Measurements from ENCODE around the gene SEMA5A.

SEMA5A gene

GRCh38 chr5:9062873-9063272, 483.0 kb downstream of the SEMA5A start:
- H3K9me3 ChIP-seq (ENCODE audit: control insufficient read depth, insufficient read depth, low read length): no peaks in the 10 kb centered on the region

GRCh38 chr5:9059920-9060691, 485.8 kb downstream of the SEMA5A start:
- Histone ChIP-seq H3K27me3 (ENCODE audit: control insufficient read depth, insufficient read depth, low read length) (no peaks in the 10 kb centered on the region), H3K4me1 (ENCODE audit: control insufficient read depth, insufficient read depth, low read length) (no peaks in the 10 kb centered on the region), H3K9ac (ENCODE audit: low read depth, low read length) (no peak overlapping the region), H3K27ac (ENCODE audit: low read depth, low read length) (no peak overlapping the region), H3K36me3 (ENCODE audit: control insufficient read depth, insufficient read depth, low read length) (no peaks in the 10 kb centered on the region), H3K4me3 (ENCODE audit: low read depth, low read length) (no peak overlapping the region), H3K9me3 (ENCODE audit: control insufficient read depth, insufficient read depth, low read length) (no peaks in the 10 kb centered on the region)

More at GRCh38 chr5:9062873-9063272, 483.0 kb downstream of the SEMA5A start:
- no peaks in the 10 kb centered on the region for H3K36me3 ChIP-seq (ENCODE audit: control insufficient read depth, insufficient read depth, low read length)
- no peak overlapping the region for H3K9ac ChIP-seq (ENCODE audit: low read depth, low read length)
- H3K27me3 ChIP-seq (ENCODE audit: control insufficient read depth, insufficient read depth, low read length): no peaks in the 10 kb centered on the region
- no peaks in the 10 kb centered on the region for H3K4me1 ChIP-seq (ENCODE audit: control insufficient read depth, insufficient read depth, low read length)
- no peak overlapping the region for H3K27ac ChIP-seq (ENCODE audit: low read depth, low read length)
- H3K4me3 ChIP-seq (ENCODE audit: low read depth, low read length): no peak overlapping the region

DNA sequence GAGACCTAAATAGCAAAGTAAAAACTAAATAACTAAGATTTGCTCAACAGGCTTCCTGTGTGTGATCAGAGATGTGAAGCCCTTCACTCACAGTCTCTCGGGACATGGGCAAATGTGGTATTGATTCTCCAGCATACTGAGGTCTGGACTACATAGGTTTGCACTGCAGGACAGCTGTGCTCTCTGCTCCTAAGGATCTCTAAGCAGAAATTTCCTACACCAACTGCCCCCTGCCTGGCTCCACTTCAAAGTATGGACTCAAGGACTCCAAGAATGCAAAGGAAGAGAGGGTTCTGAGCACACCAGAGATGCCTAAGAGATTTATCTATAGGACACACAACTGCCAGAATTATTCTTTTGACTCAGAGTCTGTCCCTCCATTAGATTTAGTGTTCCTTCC, 487.2 kb downstream of the SEMA5A start:
- Histone ChIP-seq H3K27me3 (ENCODE audit: control insufficient read depth, insufficient read depth, low read length) (no peaks in the 10 kb centered on the region), H3K9me3 (ENCODE audit: control insufficient read depth, insufficient read depth, low read length) (no peaks in the 10 kb centered on the region), H3K9ac (ENCODE audit: low read depth, low read length) (no peak overlapping the region), H3K27ac (ENCODE audit: low read depth, low read length) (no peak overlapping the region), H3K4me3 (ENCODE audit: low read depth, low read length) (no peak overlapping the region), H3K36me3 (ENCODE audit: control insufficient read depth, insufficient read depth, low read length) (no peaks in the 10 kb centered on the region), H3K4me1 (ENCODE audit: control insufficient read depth, insufficient read depth, low read length) (no peaks in the 10 kb centered on the region)

GRCh38 chr5:9058161-9058560, 487.7 kb downstream of the SEMA5A start:
- Histone ChIP-seq H3K9ac (ENCODE audit: low read depth, low read length) (no peak overlapping the region), H3K27me3 (ENCODE audit: control insufficient read depth, insufficient read depth, low read length) (no peaks in the 10 kb centered on the region), H3K27ac (ENCODE audit: low read depth, low read length) (no peak overlapping the region), H3K4me3 (ENCODE audit: low read depth, low read length) (no peak overlapping the region), H3K4me1 (ENCODE audit: control insufficient read depth, insufficient read depth, low read length) (no peaks in the 10 kb centered on the region), H3K9me3 (ENCODE audit: control insufficient read depth, insufficient read depth, low read length) (no peaks in the 10 kb centered on the region), H3K36me3 (ENCODE audit: control insufficient read depth, insufficient read depth, low read length) (no peaks in the 10 kb centered on the region)

DNA sequence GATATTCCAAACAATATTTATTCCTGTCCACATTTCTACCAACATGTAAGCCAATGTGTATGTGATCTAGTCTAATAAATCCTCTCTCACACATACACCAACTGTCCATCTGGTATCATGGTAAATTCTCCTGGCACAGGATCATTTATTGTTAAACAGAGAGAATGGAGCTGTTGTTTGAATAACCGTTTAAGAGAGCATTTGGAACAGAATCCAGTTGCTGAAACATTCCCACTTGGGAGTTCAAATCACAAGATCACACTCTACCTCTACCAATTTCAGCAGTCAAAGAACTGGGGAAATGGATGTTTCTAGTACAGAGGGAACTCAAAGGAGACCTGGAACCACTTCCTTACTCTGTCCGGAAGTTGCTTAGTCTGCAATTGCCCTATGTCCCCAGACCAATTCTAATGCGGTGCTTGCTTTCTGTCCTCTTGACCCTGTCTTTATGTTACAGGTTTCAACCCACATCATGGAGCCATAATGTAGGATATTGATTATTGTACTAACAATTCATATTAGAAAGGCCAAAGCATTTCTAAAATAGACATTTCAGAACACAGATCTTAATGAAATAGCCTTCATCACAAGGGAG, 488.4 kb downstream of the SEMA5A start:
- Histone ChIP-seq H3K36me3 (ENCODE audit: control insufficient read depth, insufficient read depth, low read length) (no peaks in the 10 kb centered on the region), H3K9ac (ENCODE audit: low read depth, low read length) (no peak overlapping the region), H3K4me1 (ENCODE audit: control insufficient read depth, insufficient read depth, low read length) (no peaks in the 10 kb centered on the region), H3K4me3 (ENCODE audit: low read depth, low read length) (no peak overlapping the region), H3K27ac (ENCODE audit: low read depth, low read length) (no peak overlapping the region), H3K27me3 (ENCODE audit: control insufficient read depth, insufficient read depth, low read length) (no peaks in the 10 kb centered on the region), H3K9me3 (ENCODE audit: control insufficient read depth, insufficient read depth, low read length) (no peaks in the 10 kb centered on the region)

DNA sequence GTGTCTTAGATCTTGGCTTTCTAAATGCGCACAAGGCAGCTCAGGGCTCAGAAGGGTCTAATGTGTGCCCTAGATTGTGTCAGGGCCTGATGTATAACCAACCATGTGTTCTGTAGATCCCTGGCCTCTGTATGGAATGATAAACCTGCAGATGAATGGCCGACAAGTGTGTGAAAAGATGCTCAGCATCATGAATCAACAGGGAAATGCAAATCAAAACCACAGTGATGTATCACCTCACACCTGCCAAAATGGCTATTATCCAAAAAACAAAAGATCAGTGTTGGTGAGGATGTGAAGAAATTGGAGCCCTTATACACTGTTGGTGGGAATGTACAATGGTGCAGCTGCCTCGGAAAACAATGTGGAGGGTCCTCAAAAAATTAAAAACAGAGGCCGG, 489.8 kb downstream of the SEMA5A start:
- Histone ChIP-seq H3K4me3 (ENCODE audit: low read depth, low read length) (no peak overlapping the region), H3K27me3 (ENCODE audit: control insufficient read depth, insufficient read depth, low read length) (no peaks in the 10 kb centered on the region), H3K4me1 (ENCODE audit: control insufficient read depth, insufficient read depth, low read length) (no peaks in the 10 kb centered on the region), H3K9me3 (ENCODE audit: control insufficient read depth, insufficient read depth, low read length) (no peaks in the 10 kb centered on the region), H3K27ac (ENCODE audit: low read depth, low read length) (no peak overlapping the region), H3K36me3 (ENCODE audit: control insufficient read depth, insufficient read depth, low read length) (no peaks in the 10 kb centered on the region), H3K9ac (ENCODE audit: low read depth, low read length) (no peak overlapping the region)

DNA sequence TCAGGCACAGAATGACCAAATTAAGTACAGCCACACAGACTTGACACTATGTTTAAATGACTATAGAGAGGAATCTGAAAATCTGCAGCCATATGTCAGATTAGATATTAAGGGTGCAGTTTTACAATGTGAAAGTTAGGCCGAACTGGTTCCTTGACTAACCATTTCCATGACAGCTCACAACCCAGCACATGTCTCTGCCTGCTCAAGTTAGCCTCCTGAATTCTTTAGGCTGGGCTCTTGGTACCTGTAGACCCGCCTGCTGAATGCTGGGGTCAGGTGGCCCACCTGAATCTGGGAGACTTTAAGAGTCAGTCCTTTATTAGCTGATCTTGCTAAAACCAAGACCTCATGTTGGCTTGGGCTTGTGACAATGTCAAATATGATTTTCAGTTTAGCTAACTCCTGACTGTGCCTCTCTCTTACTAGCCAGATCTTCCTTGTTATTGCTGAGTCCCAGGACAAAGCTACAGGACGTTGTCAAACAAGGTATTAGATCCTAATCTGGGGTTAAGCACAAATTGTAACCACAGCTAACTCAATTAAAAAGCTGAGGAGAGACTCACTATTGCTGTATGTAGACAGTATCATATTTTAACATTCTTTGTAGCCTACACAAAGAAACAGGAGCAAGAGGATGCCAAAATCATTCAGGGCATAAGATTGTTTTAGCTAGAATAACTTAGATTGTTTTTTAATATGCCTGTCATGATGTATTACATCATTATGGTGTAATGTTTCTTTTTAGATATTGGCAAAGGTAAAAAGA, 490.9 kb downstream of the SEMA5A start:
- Histone ChIP-seq H3K36me3 (ENCODE audit: control insufficient read depth, insufficient read depth, low read length) (no peaks in the 10 kb centered on the region), H3K9me3 (ENCODE audit: control insufficient read depth, insufficient read depth, low read length) (no peaks in the 10 kb centered on the region), H3K27me3 (ENCODE audit: control insufficient read depth, insufficient read depth, low read length) (no peaks in the 10 kb centered on the region), H3K4me1 (ENCODE audit: control insufficient read depth, insufficient read depth, low read length) (no peaks in the 10 kb centered on the region), H3K9ac (ENCODE audit: low read depth, low read length) (no peak overlapping the region), H3K27ac (ENCODE audit: low read depth, low read length) (no peak overlapping the region), H3K4me3 (ENCODE audit: low read depth, low read length) (no peak overlapping the region)

DNA sequence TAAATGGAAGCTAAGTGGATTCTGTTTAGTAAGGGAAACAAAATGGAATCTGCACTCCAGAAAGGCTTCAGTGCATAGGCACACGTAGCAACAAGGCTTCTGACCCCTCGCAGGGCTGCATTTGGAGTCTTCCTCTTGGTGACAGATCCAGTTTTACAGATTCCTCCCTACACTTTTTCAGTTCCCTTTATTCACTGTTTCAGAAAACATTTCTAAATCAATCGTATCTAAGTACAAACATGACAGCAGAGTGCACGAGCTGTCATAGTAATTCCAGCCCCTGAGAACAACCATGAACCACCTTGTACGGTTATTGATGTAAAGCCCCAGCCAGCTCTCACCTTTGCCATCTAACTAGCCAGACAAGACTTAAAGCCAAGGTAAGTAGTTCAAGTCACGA, 491.6 kb downstream of the SEMA5A start:
- Histone ChIP-seq H3K27me3 (ENCODE audit: control insufficient read depth, insufficient read depth, low read length) (no peaks in the 10 kb centered on the region), H3K9me3 (ENCODE audit: control insufficient read depth, insufficient read depth, low read length) (no peaks in the 10 kb centered on the region), H3K4me3 (ENCODE audit: low read depth, low read length) (no peak overlapping the region), H3K36me3 (ENCODE audit: control insufficient read depth, insufficient read depth, low read length) (no peaks in the 10 kb centered on the region), H3K9ac (ENCODE audit: low read depth, low read length) (no peak overlapping the region), H3K27ac (ENCODE audit: low read depth, low read length) (no peak overlapping the region), H3K4me1 (ENCODE audit: control insufficient read depth, insufficient read depth, low read length) (no peaks in the 10 kb centered on the region)

GRCh38 chr5:9052421-9052820, 493.5 kb downstream of the SEMA5A start:
- Histone ChIP-seq H3K36me3 (ENCODE audit: control insufficient read depth, insufficient read depth, low read length) (no peaks in the 10 kb centered on the region), H3K27ac (ENCODE audit: low read depth, low read length) (no peak overlapping the region), H3K4me1 (ENCODE audit: control insufficient read depth, insufficient read depth, low read length) (no peaks in the 10 kb centered on the region), H3K4me3 (ENCODE audit: low read depth, low read length) (no peak overlapping the region), H3K9ac (ENCODE audit: low read depth, low read length) (no peak overlapping the region), H3K9me3 (ENCODE audit: control insufficient read depth, insufficient read depth, low read length) (no peaks in the 10 kb centered on the region), H3K27me3 (ENCODE audit: control insufficient read depth, insufficient read depth, low read length) (no peaks in the 10 kb centered on the region)

DNA sequence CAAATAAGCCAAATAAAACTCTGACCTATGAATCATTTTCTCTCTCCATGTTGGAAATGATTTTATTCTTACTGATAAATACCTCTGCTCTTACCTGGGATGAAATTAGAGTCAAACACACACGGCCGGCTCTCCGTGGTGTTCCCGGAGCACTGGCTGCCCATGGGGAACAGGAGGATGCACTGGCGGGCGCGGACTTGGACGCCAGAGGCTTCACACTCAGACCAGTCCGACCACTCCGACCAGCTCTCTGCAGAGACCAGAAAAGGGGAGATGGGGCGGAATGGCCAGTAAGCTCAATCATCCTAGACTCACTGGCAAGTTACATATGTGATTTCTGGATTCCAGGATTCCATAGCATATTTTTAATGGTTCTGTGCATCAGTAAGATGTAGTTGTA, 494.1 kb downstream of the SEMA5A start:
- Histone ChIP-seq H3K4me1 (ENCODE audit: control insufficient read depth, insufficient read depth, low read length) (no peaks in the 10 kb centered on the region), H3K27me3 (ENCODE audit: control insufficient read depth, insufficient read depth, low read length) (no peaks in the 10 kb centered on the region), H3K9ac (ENCODE audit: low read depth, low read length) (no peak overlapping the region), H3K4me3 (ENCODE audit: low read depth, low read length) (no peak overlapping the region), H3K36me3 (ENCODE audit: control insufficient read depth, insufficient read depth, low read length) (no peaks in the 10 kb centered on the region), H3K27ac (ENCODE audit: low read depth, low read length) (no peak overlapping the region), H3K9me3 (ENCODE audit: control insufficient read depth, insufficient read depth, low read length) (no peaks in the 10 kb centered on the region)

DNA sequence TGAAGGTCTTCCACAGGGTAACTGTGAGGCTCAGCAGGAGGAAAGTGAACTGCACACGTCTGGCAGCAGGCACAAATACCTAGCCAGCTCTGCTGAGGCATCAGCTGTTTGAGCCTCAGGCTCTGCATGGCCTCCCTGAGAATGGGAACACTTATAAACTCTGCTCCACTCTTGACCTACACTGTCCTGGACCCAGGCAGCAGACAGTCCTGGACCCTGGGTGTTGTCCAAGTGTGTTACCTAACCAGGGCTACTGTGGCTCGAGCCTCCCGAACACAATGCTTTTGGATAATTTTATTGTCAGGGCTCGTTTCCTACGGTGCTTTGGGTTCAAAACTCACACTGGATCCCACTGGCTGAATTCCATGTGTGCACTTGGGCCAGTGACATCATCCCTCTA, 497.9 kb downstream of the SEMA5A start:
- no peaks in the 10 kb centered on the region for H3K9me3 ChIP-seq (ENCODE audit: control insufficient read depth, insufficient read depth, low read length)
- H3K36me3 ChIP-seq (ENCODE audit: control insufficient read depth, insufficient read depth, low read length): no peaks in the 10 kb centered on the region
- H3K4me1 ChIP-seq (ENCODE audit: control insufficient read depth, insufficient read depth, low read length): no peaks in the 10 kb centered on the region
- H3K27ac ChIP-seq (ENCODE audit: low read depth, low read length): no peak overlapping the region
- H3K27me3 ChIP-seq (ENCODE audit: control insufficient read depth, insufficient read depth, low read length): no peaks in the 10 kb centered on the region
- H3K9ac ChIP-seq (ENCODE audit: low read depth, low read length): no peak overlapping the region
- H3K4me3 ChIP-seq (ENCODE audit: low read depth, low read length): no peak overlapping the region
